OCI-M2 (cell line): ENCODE results near the gene XG.
"Not testable (repeated sequence)": the region's sequence is repeated elsewhere in the genome, so short reads cannot be mapped to it uniquely, and the experiment has no call there.

Source experiments
- DNase-seq: peaks from one replicate; lab custom pipeline; 2025; ENCODE audit not compliant: unreplicated experiment; lab: John Stamatoyannopoulos, UW

The XG gene

DNA sequence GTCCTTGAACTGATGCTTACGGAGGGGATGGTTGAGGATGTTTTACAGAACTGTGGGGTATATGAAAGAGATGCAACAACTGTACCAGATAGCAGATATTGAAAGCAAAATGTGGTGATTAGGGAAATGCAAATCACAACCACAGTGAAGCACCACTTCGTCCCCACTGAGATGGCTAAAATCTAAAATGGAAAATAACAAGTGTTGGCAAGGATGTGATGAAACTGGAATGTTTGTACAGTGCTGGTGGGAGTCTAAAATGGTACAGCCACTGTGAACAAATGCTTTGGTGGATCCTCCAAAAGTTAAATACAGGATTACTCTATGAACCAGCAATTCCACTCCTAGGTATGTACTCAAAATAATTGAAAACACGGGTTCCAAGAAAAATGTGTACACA is 22.9 kb downstream of the XG start:
- no peak for DNase-seq

DNA sequence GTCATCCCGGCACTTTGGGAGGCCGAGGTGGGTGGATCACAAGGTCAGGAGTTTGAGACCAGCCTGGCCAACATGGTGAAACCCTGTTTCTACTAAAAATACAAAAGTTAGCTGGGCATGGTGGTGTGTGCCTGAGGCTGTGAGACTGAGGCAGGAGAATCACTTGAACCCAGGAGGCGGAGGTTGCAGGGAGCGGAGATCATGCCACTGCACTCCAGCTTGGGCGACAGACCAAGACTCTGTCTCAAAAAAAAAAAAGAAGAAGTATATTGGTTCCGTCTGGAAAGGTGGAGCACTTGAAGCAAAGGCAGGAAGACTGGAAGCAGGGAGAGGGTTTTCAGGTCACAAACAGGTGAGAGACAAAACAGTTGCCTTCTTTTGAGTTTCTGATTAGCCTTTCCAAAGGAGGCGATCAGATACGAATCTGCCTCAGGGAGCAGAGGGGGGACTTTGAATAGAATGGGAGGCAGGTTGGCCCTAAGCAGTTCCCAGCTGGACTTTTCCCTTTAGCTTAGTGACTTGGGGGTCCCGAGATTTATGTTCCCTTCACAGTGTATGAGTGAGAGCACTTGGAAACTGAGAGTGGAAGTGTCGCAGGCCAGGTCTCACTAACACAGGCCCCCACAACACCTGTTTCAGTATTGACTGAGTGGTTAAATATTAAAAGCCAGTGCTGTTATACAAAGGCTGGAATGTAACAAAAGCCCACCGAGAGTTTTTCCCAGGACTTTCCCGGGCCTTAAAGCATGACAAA is 28.8 kb downstream of the XG start:
- DNase-seq = not testable (repeated sequence)

DNA sequence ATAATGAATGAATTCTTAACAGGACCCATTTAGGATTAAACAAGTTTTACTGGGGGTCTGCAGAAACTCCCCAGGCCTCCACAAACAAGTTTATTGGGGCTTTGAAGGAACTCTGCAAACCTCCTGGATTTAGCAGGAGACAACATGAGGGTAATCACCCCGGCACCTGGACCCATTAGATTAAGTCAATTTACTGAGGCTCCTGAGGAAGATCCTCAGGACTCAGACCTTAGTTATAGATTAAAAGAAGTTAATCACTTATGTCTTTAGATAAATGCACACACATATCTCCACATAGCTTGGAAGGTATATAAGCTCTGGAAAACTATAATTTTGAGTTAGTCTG is 29.4 kb downstream of the XG start:
- DNase-seq = no peak

DNA sequence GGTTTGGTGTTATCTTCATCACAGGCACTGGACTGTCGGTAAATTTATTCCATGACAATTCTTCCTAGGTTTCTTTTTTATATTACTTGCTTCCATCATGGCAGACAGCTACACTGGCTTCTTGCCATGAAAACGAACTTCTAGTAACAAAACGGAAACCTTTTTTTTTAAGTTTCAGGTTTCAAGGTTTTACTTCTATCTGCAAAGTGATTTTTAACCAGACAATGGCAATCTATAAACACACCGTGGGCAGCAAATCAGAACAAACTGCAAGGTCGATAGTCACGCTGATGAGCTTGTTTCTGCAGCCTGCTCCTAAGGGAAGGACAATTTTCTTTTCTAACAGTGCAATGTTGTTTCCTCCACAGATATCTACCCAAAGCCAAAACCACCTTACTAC is 29.9 kb downstream of the XG start:
- no peak for DNase-seq

DNA sequence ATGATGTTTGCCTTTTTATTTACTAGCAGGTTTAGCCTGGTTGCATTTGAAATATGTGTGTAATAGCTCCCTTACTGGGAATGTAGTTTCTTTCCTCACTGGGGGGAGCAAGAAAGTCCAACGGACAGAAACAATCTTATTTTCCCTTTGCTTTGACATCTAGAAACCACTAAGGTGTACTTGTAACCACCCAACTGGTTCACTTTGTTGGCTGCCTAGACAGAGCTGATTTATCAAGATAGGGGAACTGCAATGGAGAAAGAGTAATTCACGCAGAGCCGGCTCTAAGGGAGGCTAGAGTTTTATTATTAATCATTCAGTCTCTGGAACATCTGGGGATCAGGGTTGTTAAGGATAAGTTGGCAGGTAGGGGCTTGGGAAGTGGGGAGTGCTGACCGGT is 30.3 kb downstream of the XG start:
- DNase-seq = no peak

DNA sequence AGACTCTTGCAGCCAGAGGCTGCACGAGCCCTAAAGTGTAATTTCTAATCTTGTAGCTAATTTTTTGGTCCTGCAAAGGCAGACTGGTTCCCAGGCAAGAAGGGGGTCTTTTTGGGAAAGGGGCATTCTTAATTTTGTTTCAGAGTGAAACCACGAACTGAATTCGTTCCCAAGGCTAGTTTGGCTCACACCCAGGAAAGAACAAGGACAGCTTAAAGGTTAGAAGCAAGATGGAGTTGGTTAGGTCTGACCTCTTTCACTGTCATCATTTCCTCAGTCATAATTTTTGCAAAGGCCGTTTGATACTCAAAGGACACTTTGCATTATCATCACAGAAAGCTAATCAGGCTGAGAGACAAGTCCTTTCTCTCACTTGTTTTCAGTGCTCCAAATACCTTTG is 30.9 kb downstream of the XG start:
- no peak for DNase-seq

DNA sequence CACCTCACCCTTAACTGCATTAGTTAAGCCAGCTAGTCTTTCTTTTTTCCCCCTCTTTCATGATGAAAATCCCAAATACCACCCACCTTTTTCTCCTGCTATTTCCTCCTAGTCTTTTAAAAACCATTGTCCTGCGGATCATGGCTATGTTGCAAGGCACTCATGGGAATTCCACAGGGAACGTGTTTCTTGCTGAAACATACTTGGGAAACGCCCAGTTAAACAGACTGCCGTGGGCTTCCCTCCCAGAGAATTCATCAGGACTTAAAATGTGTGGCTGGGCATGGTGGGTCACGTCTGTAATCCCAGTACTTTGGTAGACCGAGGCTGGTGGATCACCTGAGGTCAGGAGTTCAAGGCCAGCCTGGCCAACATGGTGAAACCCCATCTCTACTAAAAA is 32.2 kb downstream of the XG start:
- DNase-seq = no peak

DNA sequence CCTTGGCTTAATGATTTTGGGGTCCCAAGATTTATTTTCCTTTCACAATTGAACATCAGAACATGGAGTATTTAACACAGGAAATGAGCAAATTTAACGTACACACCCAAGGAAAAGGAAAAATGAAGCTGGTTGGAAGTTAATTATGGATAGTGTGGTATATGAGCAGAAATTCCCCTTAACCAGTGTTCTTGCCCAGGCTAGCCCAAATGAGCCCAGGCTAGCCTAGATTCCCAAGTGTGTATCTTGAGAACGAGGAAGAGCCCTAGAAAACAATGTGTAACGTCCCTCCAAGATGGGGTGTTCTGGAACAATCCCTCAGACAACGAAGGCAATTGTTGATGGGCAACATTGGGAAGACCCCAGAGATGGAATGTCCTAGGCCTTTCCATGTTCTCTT is 33.7 kb downstream of the XG start:
- DNase-seq = no peak

DNA sequence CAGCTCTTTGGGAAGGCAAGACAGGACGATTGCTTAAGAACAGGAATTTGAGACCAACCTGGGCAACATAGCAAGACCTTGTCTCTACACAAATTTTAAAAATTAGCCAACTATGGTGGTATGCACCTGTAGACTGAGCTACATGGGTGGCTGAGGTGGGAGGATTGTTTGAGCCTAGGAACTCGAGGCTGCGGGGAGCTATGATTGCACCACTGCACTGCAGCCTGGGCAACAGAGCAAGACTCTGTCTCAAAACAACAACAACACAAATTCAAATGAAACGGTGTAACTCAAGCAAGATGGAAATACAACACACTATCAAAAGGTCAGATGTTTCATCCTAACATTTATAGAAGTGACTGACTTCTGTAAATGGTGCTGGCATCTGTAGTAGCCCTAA is 37.1 kb downstream of the XG start:
- DNase-seq = no peak

DNA sequence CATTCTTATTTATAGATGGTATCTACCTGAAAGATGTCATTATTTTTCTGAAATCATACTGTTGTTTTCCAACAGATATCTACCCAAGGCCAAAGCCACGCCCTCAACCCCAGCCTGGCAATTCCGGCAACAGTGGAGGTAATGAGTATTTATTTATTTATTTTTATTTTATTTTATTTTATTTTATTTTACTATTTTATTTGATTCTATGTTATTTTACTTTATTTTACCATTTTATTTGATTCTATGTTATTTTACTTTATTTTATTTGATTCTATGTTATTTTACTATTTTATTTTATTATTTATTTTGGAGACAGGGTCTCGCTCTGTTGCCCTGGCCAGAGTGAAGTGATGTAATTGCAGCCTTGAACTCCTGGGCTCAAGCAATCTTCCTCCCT is 37.7 kb downstream of the XG start:
- DNase-seq = no peak

DNA sequence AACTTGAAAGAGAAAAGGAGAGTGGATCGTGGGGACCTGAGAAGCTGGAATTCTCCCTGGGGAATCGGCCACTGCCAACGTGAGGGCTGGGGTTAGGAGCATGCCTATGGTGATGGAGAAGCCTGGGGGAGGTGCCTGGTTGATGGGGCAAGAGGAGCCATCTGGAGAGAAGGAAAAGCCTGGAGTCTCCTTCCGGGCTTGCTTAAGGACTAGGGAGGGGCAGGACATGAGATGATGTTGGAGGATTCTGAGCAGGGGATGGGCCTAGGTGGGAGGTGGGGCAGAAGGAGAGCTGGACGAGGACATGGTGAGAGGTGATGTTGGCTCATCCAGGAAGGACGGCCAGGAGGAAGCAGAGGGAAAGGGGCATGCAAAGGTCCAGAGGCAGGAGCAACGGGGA is 41.9 kb downstream of the XG start:
- no peak for DNase-seq

DNA sequence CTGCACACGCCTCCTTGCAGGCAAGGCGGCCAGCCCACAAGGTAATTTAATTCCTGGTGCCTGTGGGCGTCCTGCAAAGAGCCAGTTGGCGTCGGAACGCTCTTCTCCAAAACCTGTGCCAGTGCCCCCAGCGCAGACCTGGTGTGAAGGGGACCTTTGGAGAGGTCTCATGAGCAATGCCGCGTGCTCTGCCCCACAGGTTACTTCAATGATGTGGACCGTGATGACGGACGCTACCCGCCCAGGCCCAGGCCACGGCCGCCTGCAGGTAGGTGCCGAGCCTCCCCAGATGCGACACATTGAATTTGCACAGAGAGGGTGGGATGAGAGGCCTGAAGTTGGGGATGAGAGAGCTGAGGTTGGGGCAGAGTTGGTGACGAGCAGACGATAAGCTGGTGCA is 42.5 kb downstream of the XG start:
- DNase-seq = no peak

DNA sequence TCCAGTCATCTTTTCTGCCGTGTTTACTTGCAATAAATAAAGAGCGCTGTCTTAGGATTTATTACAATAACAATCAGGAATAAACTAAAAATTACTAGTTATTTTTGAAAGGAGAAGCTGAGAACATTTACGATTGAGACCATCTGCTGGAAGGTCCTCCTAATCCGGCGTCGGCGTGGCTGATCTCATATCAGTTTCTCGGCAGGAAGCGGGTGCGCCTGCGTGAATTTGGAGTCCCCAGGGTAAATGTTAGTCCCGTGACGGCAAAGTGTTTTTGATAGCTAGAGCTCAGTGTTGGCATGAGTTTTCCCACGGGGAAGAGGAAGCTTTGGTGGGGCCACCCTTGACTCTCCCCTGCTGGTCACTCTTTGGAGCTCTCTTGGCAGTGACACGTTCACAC is 45.0 kb downstream of the XG start:
- not testable (repeated sequence) for DNase-seq

DNA sequence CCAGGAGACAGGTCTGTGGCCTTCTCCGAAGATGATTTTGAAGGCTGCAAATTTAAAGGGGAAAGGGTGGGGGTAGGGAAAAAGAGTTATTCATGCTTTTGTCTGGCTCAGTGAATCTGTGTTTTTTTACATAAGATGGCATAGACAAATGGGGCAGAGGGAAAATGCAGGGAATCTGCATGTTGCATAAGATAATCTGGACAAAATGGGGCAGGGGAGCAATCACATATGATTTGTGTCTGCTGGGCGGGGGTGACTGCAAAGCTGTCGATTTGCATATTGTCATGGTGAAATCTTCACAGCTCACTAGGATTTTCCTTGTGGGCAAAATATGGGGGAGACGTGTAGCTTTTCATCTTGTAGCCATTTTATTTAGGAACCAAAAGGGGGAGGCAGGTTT is 47.5 kb downstream of the XG start:
- DNase-seq = no peak

DNA sequence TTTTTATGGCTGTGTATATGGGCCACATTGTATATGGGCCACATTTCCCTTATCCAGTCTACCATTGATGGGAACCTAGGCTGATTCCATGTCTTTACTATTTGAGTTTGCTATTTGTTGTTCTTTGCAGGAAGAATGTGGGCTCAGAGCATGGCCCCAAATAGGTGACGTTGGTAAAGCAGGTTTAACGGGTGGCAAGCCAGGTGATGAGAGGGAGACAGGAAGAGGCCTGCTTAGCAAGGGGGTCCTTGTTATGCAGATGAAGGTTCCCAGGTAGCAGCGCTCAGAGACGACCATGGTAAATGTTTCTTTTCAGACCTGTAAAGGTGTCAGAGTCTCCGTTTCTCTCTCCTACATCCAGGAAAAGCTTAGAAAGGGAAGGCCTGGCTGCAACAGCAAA is 48.1 kb downstream of the XG start:
- DNase-seq = not testable (repeated sequence)

DNA sequence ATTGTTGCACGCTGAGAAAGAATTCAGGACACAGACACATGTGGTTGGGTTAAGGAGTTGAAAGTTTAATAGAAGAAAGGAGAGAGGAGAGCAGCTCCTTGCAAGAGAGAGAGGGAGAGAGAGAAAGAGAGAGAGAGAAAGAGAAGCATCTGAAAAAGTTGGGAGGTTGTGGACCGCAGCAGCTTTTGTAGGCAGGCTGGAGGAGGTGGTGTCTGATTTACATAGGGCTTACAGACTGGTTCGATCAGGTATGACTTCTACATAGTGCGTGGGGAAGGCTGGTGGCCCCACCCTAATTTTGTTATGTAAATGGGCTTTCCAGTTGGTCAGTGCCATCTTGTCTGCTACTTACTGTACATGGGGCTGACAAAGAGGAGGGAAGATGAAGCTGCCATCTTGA is 49.4 kb downstream of the XG start:
- no peak for DNase-seq

DNA sequence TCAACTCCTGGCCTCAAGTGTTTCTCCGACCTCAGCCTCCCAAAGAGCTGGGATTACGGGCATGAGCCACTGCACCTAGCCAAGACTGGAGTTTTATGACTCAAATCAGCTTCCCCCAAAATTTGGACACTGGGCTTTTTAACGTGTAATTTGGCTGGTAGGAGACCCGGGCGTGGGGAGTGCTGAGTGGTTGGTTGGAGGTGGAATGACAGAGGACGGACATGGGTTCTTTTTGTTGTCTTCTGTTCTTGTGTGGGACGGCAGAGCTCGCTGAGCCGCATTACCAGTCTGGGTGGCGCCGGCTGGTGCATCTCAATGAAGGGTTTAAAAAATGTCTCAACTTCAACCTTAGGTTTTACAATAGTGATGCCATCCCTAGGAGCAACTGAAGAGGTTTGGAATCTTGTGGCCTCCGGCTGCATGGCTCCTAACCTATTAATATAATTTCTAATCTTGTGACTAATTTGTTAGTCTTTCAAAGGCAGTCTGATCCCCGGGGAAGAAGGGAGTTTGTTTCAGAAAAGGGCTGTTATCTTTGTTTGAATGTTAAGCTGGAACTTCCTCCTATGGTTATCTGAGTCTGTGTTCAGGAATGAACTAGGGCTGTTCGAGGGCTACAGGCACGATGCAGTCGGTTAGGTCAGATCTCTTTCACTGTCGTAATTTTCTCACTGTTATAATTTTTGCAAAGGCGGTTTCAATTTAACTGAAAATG is 50.7 kb downstream of the XG start:
- not testable (repeated sequence) for DNase-seq

DNA sequence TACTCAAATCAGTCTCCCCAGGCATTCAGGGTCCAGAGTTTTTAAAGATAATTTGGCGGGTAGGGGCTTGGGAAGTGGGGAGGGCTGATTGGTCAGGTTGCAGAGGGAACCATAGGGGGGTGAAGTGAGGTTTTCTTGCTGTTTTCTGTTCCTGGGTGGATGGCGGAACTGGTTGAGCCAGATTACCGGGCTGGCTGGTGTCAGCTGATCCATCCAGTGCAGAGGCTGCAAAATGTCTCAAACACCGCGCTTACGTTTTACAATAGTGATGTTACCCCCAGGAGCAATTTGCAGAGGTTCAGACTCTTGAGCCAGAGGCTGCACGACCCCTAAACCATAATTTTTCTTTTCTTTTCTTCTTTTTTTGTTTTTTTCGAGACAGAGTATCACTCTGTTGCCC is 51.6 kb downstream of the XG start:
- DNase-seq = not testable (repeated sequence)

DNA sequence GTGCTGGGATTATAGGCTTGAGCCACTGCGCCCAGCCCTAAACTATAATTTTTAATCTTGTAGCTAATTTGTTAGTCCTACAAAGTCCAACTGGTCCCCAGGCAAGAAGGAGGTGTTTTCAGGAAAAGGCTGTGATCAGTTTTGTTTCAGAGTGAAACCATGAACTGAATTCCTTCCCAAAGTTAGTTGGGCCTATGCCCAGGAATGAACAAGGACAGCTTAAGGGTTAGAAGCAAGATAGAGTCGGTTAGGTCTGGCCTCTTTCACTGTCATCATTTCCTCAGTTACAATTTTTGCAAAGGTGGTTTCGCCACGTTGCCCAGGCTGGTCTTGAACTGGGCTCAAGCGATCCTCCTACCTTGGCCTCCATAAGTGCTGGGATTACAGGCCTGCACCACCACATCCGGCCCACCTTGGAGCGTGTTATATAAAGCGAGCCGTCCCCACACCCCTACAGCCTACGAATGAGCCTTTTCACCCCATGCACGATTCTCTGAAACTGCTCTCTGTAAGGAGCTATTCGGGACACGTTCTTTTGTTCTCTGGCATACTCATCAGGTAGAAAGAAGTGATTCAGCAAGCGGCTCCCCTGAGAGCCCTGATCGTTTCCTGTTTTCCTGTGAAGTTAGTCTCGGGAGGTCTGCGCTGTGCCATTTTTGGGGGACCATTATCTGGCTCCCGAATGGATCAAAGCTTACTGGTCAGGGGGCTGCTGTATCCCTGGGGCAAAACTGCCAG is 52.4 kb downstream of the XG start:
- not testable (repeated sequence) for DNase-seq

DNA sequence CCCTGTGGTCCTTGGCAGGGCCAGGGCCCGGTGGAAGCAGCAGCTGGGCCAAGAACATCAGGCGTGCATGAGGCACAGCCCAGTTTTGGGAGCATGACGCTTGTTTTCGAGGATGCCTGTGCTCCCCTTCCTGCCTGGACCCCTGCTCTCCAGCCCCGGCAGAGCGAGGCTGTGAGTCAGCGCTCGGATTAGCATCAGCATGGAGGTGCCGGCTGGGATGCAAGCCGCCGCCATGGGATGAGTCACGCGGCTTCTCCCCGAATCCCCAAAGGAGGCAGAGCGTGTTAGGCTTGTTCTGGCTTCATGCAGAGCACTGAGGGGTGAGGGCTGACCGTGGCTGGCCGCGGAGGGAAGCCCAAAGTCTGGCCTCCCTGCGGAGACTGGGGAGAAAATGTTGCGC is 53.0 kb downstream of the XG start:
- not testable (repeated sequence) for DNase-seq

DNA sequence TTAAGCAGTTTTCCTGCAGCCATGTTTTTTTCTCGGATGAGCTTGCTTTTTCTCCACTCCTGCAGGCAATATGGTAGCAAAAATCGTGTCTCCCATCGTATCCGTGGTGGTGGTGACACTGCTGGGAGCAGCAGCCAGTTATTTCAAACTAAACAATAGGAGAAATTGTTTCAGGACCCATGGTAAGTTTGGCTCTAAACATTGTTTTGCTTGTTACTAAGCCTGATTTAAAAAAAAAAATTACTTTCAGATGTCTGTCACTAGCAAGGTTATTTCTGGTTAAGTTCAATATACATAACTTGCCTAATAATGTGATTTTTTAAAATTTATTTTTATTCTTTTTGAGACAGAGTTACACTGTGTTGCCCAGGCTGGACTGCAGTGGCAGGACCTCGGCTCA is 59.4 kb downstream of the XG start:
- no peak for DNase-seq
